GOT3 (cell line): ENCODE data around the gene MYT1.
"Not testable (repeated sequence)": the region's sequence is repeated elsewhere in the genome, so short reads cannot be mapped to it uniquely, and the experiment has no call there.

Experiments used
- DNase-seq: peaks from one replicate; lab custom pipeline; 2025; ENCODE audit warnings: mixed read lengths; lab: John Stamatoyannopoulos, UW

MYT1 gene

GRCh38 chr20:64166721-64167615 is 2.7 kb downstream of the MYT1 start:
- no peak for DNase-seq

GRCh38 chr20:64167676-64168075 is 3.4 kb downstream of the MYT1 start:
- DNase-seq, result no peak

GRCh38 chr20:64168381-64169090 is 4.3 kb downstream of the MYT1 start:
- DNase-seq, result no peak

- no peak for DNase-seq
Measured at GRCh38 chr20:64169091-64169560, 4.9 kb downstream of the MYT1 start.

GRCh38 chr20:64171211-64171610 is 7.0 kb downstream of the MYT1 start:
- no peak for DNase-seq

- no peak for DNase-seq
Measured at GRCh38 chr20:64173116-64173515, 8.9 kb downstream of the MYT1 start.

GRCh38 chr20:64176551-64176950 is 12.3 kb downstream of the MYT1 start:
- DNase-seq, result no peak

- no peak for DNase-seq
Measured at GRCh38 chr20:64176971-64177370, 12.7 kb downstream of the MYT1 start.

- DNase-seq, result no peak
Measured at GRCh38 chr20:64177384-64177783, 13.1 kb downstream of the MYT1 start.

- no peak for DNase-seq
Measured at GRCh38 chr20:64177787-64178186, 13.5 kb downstream of the MYT1 start.

GRCh38 chr20:64178925-64179324 is 14.7 kb downstream of the MYT1 start:
- not testable (repeated sequence) for DNase-seq

GRCh38 chr20:64179805-64180204 is 15.6 kb downstream of the MYT1 start:
- no peak for DNase-seq

GRCh38 chr20:64180673-64181072 is 16.4 kb downstream of the MYT1 start:
- no peak for DNase-seq

- no peak for DNase-seq
Measured at GRCh38 chr20:64181391-64181790, 17.1 kb downstream of the MYT1 start.

- no peak for DNase-seq
Measured at GRCh38 chr20:64182146-64182865, 18.1 kb downstream of the MYT1 start.

GRCh38 chr20:64183313-64183712 is 19.1 kb downstream of the MYT1 start:
- no peak for DNase-seq

GRCh38 chr20:64184795-64185194 is 20.5 kb downstream of the MYT1 start:
- DNase-seq, result no peak

GRCh38 chr20:64185276-64185900 is 21.1 kb downstream of the MYT1 start:
- DNase-seq, result no peak

- no peak for DNase-seq
Measured at GRCh38 chr20:64186071-64186598, 21.9 kb downstream of the MYT1 start.

- DNase-seq, result not testable (repeated sequence)
Measured at GRCh38 chr20:64187213-64187612, 23.0 kb downstream of the MYT1 start.

- no peak for DNase-seq
Measured at GRCh38 chr20:64188091-64188490, 23.8 kb downstream of the MYT1 start.
